Measurements from ENCODE around the gene EVL.

The EVL gene

GRCh38 chr14:100039903-100040302 is 25.3 kb upstream of the EVL start:
- 89 to 91% methylated on average over 3 of the region's 3 CpGs for WGBS, 2 experiments (ENCODE audit: insufficient coverage in 2 of 2)
- Histone ChIP-seq H3K4me3 (ENCODE audit: extremely low read depth, insufficient read depth, low read length, poor library complexity, severe bottlenecking) (no peak overlapping the region), H3K27ac (ENCODE audit: low read depth, low read length, severe bottlenecking) (no peak overlapping the region)

DNA sequence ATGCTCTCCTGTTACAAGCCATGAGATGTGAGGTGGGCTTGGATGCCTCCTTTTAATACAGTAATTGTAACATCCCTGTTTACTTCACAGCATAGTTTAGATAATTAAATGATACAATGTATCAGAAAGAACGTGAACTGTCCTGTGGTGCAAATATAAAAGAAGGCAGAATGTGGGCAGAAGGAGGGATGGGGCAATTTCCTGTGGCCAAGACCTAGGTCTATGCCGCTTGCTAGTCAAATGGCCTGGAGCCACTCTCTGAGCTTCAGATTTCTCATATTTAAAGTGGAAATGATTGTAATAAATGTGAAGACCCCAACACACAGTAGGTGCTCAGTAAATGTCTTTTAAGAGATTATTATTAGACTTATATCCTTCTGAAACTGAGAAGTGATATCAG is 24.0 kb upstream of the EVL start:
- 60 to 83% methylated on average over 1 of the region's 2 CpGs for WGBS, 2 experiments (ENCODE audit: insufficient coverage in 2 of 2)
- no peaks in the 10 kb centered on the region for H3K9me3 ChIP-seq (ENCODE audit: control insufficient read depth, low read length)
- no peak overlapping the region for H3K4me3 ChIP-seq (ENCODE audit: extremely low read depth, insufficient read depth, low read length, poor library complexity, severe bottlenecking)
- H3K36me3 ChIP-seq (ENCODE audit: control insufficient read depth, insufficient read depth, low read length), result no peaks in the 10 kb centered on the region
- no peak overlapping the region for H3K27ac ChIP-seq (ENCODE audit: low read depth, low read length, severe bottlenecking)
- peaks cover 6% of the 10 kb centered on the region for H3K4me1 ChIP-seq (ENCODE audit: control insufficient read depth, insufficient read depth, low read length, poor library complexity, severe bottlenecking)

More at GRCh38 chr14:100039903-100040302, 25.3 kb upstream of the EVL start:
- H3K4me1 ChIP-seq (ENCODE audit: control insufficient read depth, insufficient read depth, low read length, poor library complexity, severe bottlenecking), result peaks cover 6% of the 10 kb centered on the region
- no peaks in the 10 kb centered on the region for H3K9me3 ChIP-seq (ENCODE audit: control insufficient read depth, low read length)
- no peaks in the 10 kb centered on the region for H3K36me3 ChIP-seq (ENCODE audit: control insufficient read depth, insufficient read depth, low read length)

DNA sequence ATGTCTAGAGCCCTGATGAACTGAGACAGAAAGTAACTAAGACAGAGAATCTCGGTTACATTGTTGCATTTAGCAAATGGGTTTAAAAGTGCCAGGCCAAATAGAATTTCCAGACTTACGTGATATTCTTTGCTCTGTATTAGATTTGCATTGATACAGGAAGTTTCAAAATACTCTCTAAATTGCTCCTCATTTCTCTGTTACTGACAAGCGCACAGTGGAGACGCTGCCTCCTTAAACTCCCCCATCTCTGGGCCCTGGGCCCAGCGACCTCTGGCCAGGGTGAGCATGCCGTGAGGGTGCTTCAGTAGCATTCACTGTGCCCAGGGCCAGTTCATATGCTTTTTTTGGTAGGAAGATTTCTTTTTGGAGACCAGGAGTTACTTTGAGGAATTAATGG is 22.9 kb upstream of the EVL start:
- 100% methylated on average over 2 to 3 of the region's 6 CpGs for WGBS, 2 experiments (ENCODE audit: insufficient coverage in 2 of 2)
- Histone ChIP-seq H3K4me3 (ENCODE audit: extremely low read depth, insufficient read depth, low read length, poor library complexity, severe bottlenecking) (no peak overlapping the region), H3K4me1 (ENCODE audit: control insufficient read depth, insufficient read depth, low read length, poor library complexity, severe bottlenecking) (peaks cover 6% of the 10 kb centered on the region), H3K9me3 (ENCODE audit: control insufficient read depth, low read length) (no peaks in the 10 kb centered on the region), H3K36me3 (ENCODE audit: control insufficient read depth, insufficient read depth, low read length) (no peaks in the 10 kb centered on the region), H3K27ac (ENCODE audit: low read depth, low read length, severe bottlenecking) (no peak overlapping the region)

GRCh38 chr14:100045642-100046344 is 19.4 kb upstream of the EVL start:
- Histone ChIP-seq H3K4me3 (ENCODE audit: extremely low read depth, insufficient read depth, low read length, poor library complexity, severe bottlenecking) (no peak overlapping the region), H3K9me3 (ENCODE audit: control insufficient read depth, low read length) (no peaks in the 10 kb centered on the region), H3K36me3 (ENCODE audit: control insufficient read depth, insufficient read depth, low read length) (no peaks in the 10 kb centered on the region), H3K4me1 (ENCODE audit: control insufficient read depth, insufficient read depth, low read length, poor library complexity, severe bottlenecking) (no peaks in the 10 kb centered on the region), H3K27ac (ENCODE audit: low read depth, low read length, severe bottlenecking) (no peak overlapping the region)
- WGBS, 2 experiments (ENCODE audit: insufficient coverage in 2 of 2), result 80 to 94% methylated on average over 1 to 2 of the region's 4 CpGs

DNA sequence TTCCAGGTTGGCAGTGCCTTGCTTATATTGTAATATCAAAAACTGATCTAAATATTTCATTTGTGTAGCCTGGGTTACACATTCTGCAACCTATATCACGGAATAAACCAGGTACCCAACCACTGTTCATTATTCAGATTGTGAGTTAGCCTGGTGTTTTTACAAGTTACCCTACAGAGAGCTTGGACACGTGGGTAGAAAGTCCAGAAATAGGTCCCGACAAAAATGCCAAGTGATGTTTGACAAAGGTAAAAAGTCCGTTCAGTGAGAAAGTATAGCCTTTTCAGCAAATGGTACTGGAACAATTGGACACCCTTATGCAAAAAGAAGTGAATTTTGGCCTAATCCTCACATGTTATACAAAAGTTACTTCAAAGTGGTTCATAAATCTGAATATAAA is 17.6 kb upstream of the EVL start:
- H3K9me3 ChIP-seq (ENCODE audit: control insufficient read depth, low read length), result no peaks in the 10 kb centered on the region
- no peaks in the 10 kb centered on the region for H3K4me1 ChIP-seq (ENCODE audit: control insufficient read depth, insufficient read depth, low read length, poor library complexity, severe bottlenecking)
- H3K27ac ChIP-seq (ENCODE audit: low read depth, low read length, severe bottlenecking), result no peak overlapping the region
- H3K4me3 ChIP-seq (ENCODE audit: extremely low read depth, insufficient read depth, low read length, poor library complexity, severe bottlenecking), result no peak overlapping the region
- no peaks in the 10 kb centered on the region for H3K36me3 ChIP-seq (ENCODE audit: control insufficient read depth, insufficient read depth, low read length)
- 89 to 100% methylated on average over 3 of the region's 4 CpGs for WGBS, 2 experiments (ENCODE audit: insufficient coverage in 2 of 2)

GRCh38 chr14:100048786-100049185 is 16.4 kb upstream of the EVL start:
- 80 to 100% methylated on average over 1 of the region's 3 CpGs for WGBS, 2 experiments (ENCODE audit: insufficient coverage in 2 of 2)
- no peak overlapping the region for H3K27ac ChIP-seq (ENCODE audit: low read depth, low read length, severe bottlenecking)
- H3K9me3 ChIP-seq (ENCODE audit: control insufficient read depth, low read length), result no peaks in the 10 kb centered on the region
- no peak overlapping the region for H3K4me3 ChIP-seq (ENCODE audit: extremely low read depth, insufficient read depth, low read length, poor library complexity, severe bottlenecking)
- no peaks in the 10 kb centered on the region for H3K4me1 ChIP-seq (ENCODE audit: control insufficient read depth, insufficient read depth, low read length, poor library complexity, severe bottlenecking)
- H3K36me3 ChIP-seq (ENCODE audit: control insufficient read depth, insufficient read depth, low read length), result no peaks in the 10 kb centered on the region

- Histone ChIP-seq H3K4me3 (ENCODE audit: extremely low read depth, insufficient read depth, low read length, poor library complexity, severe bottlenecking) (no peak overlapping the region), H3K4me1 (ENCODE audit: control insufficient read depth, insufficient read depth, low read length, poor library complexity, severe bottlenecking) (no peaks in the 10 kb centered on the region), H3K9me3 (ENCODE audit: control insufficient read depth, low read length) (no peaks in the 10 kb centered on the region), H3K36me3 (ENCODE audit: control insufficient read depth, insufficient read depth, low read length) (no peaks in the 10 kb centered on the region), H3K27ac (ENCODE audit: low read depth, low read length, severe bottlenecking) (no peak overlapping the region)
- 90 to 94% methylated on average over 2 of the region's 2 CpGs for WGBS, 2 experiments (ENCODE audit: insufficient coverage in 2 of 2)
Measured at GRCh38 chr14:100049220-100049619, 16.0 kb upstream of the EVL start.

GRCh38 chr14:100051103-100051502 is 14.1 kb upstream of the EVL start:
- Histone ChIP-seq H3K27ac (ENCODE audit: low read depth, low read length, severe bottlenecking) (no peak overlapping the region), H3K4me1 (ENCODE audit: control insufficient read depth, insufficient read depth, low read length, poor library complexity, severe bottlenecking) (no peaks in the 10 kb centered on the region), H3K9me3 (ENCODE audit: control insufficient read depth, low read length) (no peaks in the 10 kb centered on the region), H3K36me3 (ENCODE audit: control insufficient read depth, insufficient read depth, low read length) (no peaks in the 10 kb centered on the region), H3K4me3 (ENCODE audit: extremely low read depth, insufficient read depth, low read length, poor library complexity, severe bottlenecking) (no peak overlapping the region)
- WGBS, 2 experiments (ENCODE audit: insufficient coverage in 2 of 2), result 100% methylated on average over 1 to 2 of the region's 2 CpGs

DNA sequence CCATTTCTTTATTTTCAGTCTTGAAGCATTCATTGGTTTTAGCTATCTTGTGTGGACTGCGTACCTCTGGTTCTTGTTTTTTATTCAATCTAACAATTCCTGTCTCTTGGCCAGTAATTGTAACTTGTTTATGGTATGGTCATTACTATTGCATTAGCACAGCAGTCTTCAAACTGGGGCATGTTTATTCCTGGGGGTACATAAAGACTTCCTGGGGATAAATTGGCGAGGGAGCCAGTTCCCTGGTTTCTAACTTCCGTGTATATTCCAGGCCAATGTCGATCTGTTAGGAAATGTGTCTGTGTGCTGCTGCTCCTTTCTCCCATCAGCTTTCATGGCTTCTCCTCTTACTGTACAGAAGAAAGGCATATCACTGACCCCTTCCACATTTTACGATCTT is 13.7 kb upstream of the EVL start:
- Histone ChIP-seq H3K9me3 (ENCODE audit: control insufficient read depth, low read length) (no peaks in the 10 kb centered on the region), H3K4me1 (ENCODE audit: control insufficient read depth, insufficient read depth, low read length, poor library complexity, severe bottlenecking) (no peaks in the 10 kb centered on the region), H3K27ac (ENCODE audit: low read depth, low read length, severe bottlenecking) (no peak overlapping the region), H3K4me3 (ENCODE audit: extremely low read depth, insufficient read depth, low read length, poor library complexity, severe bottlenecking) (no peak overlapping the region), H3K36me3 (ENCODE audit: control insufficient read depth, insufficient read depth, low read length) (no peaks in the 10 kb centered on the region)
- 89 to 92% methylated on average over 1 to 2 of the region's 5 CpGs for WGBS, 2 experiments (ENCODE audit: insufficient coverage in 2 of 2)

GRCh38 chr14:100052819-100053218 is 12.4 kb upstream of the EVL start:
- no peak overlapping the region for H3K27ac ChIP-seq (ENCODE audit: low read depth, low read length, severe bottlenecking)
- H3K36me3 ChIP-seq (ENCODE audit: control insufficient read depth, insufficient read depth, low read length), result no peaks in the 10 kb centered on the region
- no peak overlapping the region for H3K4me3 ChIP-seq (ENCODE audit: extremely low read depth, insufficient read depth, low read length, poor library complexity, severe bottlenecking)
- H3K4me1 ChIP-seq (ENCODE audit: control insufficient read depth, insufficient read depth, low read length, poor library complexity, severe bottlenecking), result no peaks in the 10 kb centered on the region
- H3K9me3 ChIP-seq (ENCODE audit: control insufficient read depth, low read length), result no peaks in the 10 kb centered on the region
- 45% methylated on average over 2 of the region's 2 CpGs; no CpG with 5 or more reads in 1 of the 2 experiments for WGBS, 2 experiments (ENCODE audit: insufficient coverage in 2 of 2)

DNA sequence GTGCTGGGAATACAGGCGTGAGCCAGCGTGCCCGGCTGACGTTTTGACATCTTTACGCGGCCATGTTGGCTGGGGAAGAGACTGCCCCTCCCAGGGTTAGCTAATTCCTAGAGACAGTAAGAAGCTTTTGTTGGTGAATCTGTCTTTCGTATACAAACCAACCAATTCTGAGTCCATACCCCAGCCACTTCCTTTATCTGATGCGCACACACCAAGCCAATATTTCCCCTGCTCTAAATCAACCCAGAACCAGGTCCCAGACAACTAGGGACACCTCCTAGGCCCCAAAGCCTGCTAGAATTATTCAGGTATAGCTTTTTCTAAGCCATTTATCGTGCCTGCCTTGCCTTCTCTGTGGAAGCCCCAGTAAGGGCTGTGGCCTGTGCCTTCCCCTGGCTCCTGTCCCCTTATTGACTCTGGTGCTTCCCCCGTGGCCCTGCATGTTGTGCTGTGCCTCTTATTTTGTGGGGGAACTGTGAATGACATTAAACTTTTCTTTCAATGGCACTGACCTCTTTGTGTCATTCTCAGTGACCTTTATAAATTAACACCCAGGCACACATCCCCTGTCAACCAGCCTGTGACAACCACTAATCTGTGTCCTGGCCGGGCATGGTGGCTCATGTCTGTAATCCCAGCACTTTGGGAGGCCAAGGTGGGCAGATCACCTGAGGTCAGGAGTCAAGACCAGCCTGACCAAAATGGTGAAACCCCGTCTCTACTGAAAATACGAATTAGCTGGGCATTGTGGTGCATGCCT is 10.7 kb upstream of the EVL start:
- no peak overlapping the region for H3K4me3 ChIP-seq (ENCODE audit: extremely low read depth, insufficient read depth, low read length, poor library complexity, severe bottlenecking)
- WGBS, 2 experiments (ENCODE audit: insufficient coverage in 2 of 2), result 86 to 95% methylated on average over 11 of the region's 13 CpGs
- no peaks in the 10 kb centered on the region for H3K36me3 ChIP-seq (ENCODE audit: control insufficient read depth, insufficient read depth, low read length)
- H3K4me1 ChIP-seq (ENCODE audit: control insufficient read depth, insufficient read depth, low read length, poor library complexity, severe bottlenecking), result no peaks in the 10 kb centered on the region
- H3K9me3 ChIP-seq (ENCODE audit: control insufficient read depth, low read length), result no peaks in the 10 kb centered on the region
- no peak overlapping the region for H3K27ac ChIP-seq (ENCODE audit: low read depth, low read length, severe bottlenecking)

Measured in mesodermal cell (in vitro differentiated cells).